Stimulated activated CD4-positive, alpha-beta T cell treated with anti-CD3 and anti-CD28 coated beads, Interleukin-2, amount 100 ng/mL, for 4 hours (primary cell): ENCODE results near the gene GAL3ST2.
"Not testable (repeated sequence)": the region's sequence is repeated elsewhere in the genome, so short reads cannot be mapped to it uniquely, and the experiment has no call there.

Experiments used
- DNase-seq: peaks from one replicate; pipeline ENCODE4 v3.0.0-alpha.2; 2020; ENCODE audit warnings: low read depth

GAL3ST2 gene

GRCh38 chr2:241809383-241810306, 33.0 kb downstream of the GAL3ST2 start:
- DNase-seq = no peak

- DNase-seq = no peak
Observed at GRCh38 chr2:241810307-241811200, 33.9 kb downstream of the GAL3ST2 start.

GRCh38 chr2:241811201-241811951, 34.8 kb downstream of the GAL3ST2 start:
- DNase-seq = no peak

- no peak for DNase-seq
Observed at GRCh38 chr2:241811952-241812729, 35.5 kb downstream of the GAL3ST2 start.

GRCh38 chr2:241812730-241813643, 36.4 kb downstream of the GAL3ST2 start:
- DNase-seq = no peak

- DNase-seq = no peak
Observed at GRCh38 chr2:241813644-241814392, 37.2 kb downstream of the GAL3ST2 start.

- DNase-seq = no peak
Observed at GRCh38 chr2:241814393-241814642, 37.7 kb downstream of the GAL3ST2 start.

- DNase-seq = no peak
Observed at GRCh38 chr2:241814643-241815476, 38.2 kb downstream of the GAL3ST2 start.

- no peak for DNase-seq
Observed at GRCh38 chr2:241815477-241816430, 39.1 kb downstream of the GAL3ST2 start.

- no peak for DNase-seq
Observed at GRCh38 chr2:241816431-241817121, 40.0 kb downstream of the GAL3ST2 start.

GRCh38 chr2:241817126-241817820, 40.7 kb downstream of the GAL3ST2 start:
- no peak for DNase-seq

- not testable (repeated sequence) for DNase-seq
Observed at GRCh38 chr2:241817821-241818215, 41.2 kb downstream of the GAL3ST2 start.

GRCh38 chr2:241818229-241818942, 41.8 kb downstream of the GAL3ST2 start:
- DNase-seq = no peak

GRCh38 chr2:241818943-241819270, 42.3 kb downstream of the GAL3ST2 start:
- no peak for DNase-seq

GRCh38 chr2:241819947-241820624, 43.5 kb downstream of the GAL3ST2 start:
- DNase-seq = not testable (repeated sequence)
